ENCODE data around the gene ELP5. TPM values are rescaled to one million over a fixed set of nuclear protein-coding genes. Genes with fewer than 3 reads are reported as not detected.
A peak's percentile ranks its signal among the peaks of the same experiment; 100 is the strongest.

Gene ELP5
- total and polyA plus RNA-seq, 2 donors (not counting 1 experiment from before 2014, with no cell fraction given) = 48.0 to 69.9 TPM

DNA sequence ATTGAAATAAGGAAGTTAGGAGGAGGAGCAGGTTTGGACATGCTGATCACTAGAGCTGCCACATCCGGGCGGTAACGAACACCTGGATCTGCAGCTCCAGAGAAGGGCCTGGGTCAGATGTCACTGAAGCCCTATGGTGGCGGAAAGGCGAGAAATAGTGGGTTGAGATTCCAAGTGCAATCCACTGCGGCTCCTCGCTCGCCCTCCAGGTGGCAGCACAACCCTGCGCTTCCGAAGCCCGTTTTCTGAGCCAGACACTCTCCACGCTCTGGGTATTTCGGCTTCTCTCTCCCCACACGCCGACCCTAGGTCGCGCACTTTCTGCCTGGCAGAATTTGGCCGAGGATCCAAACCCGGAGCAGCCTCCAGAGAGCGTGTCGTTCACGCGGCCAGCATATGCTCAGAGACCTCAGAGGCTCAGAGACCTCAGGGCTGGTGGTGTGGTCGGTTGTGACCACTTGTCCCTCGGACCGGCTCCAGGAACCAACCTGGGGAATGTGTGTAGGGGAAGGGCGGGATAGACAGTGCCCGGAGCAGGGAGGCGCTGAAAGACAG lies 28.6 kb downstream of the ELP5 start:
- Histone ChIP-seq H3K4me3 (ENCODE audit: control extremely low read depth in 1 of 5, extremely low read depth in 1 of 5, insufficient read depth in 1 of 5, low read depth in 2 of 5, low read length in 4 of 5) (peak overlapping the region; percentile 1 to 69 (median 53)), H3K36me3 (replicated peaks in 1 of 2; ENCODE audit: control extremely low read depth in 1 of 2, control insufficient read depth in 1 of 2, extremely low read depth in 1 of 2, insufficient read depth in 2 of 2, low read length in 1 of 2) (no peaks in the 10 kb centered on the region), H4K20me1 (ENCODE audit: control insufficient read depth, insufficient read depth, low read length, poor library complexity, severe bottlenecking) (no peaks in the 10 kb centered on the region), H3K4me2 (replicated peaks; ENCODE audit: low read depth, low read length, poor library complexity, severe bottlenecking) (peak overlapping the region; percentile 98), H3K27me3 (replicated peaks in 1 of 4; ENCODE audit: control extremely low read depth in 1 of 4, control insufficient read depth in 3 of 4, insufficient read depth in 4 of 4, low read length in 3 of 4) (peaks cover 0 to 45% (median 13%) of the 10 kb centered on the region in 4 experiments), H3K9ac (ENCODE audit: low read length) (peak overlapping the region; percentile 67), H3K27ac (ENCODE audit: low read length in 2 of 2) (no peak overlapping the region), H2AFZ (ENCODE audit: insufficient read depth, low read depth, low read length, poor library complexity, severe bottlenecking) (peak overlapping the region; percentile 64), H3K4me1 (ENCODE audit: control insufficient read depth in 2 of 2, insufficient read depth in 2 of 2, low read length in 2 of 2) (peaks cover 20 to 31% of the 10 kb centered on the region in 2 donors), H3K79me2 (ENCODE audit: control insufficient read depth, insufficient read depth, low read length) (no peaks in the 10 kb centered on the region), H3K9me3 (ENCODE audit: control extremely low read depth in 1 of 3, control insufficient read depth in 2 of 3, insufficient read depth in 1 of 3, low read length in 2 of 3) (peaks cover 0 to 18% (median 0%) of the 10 kb centered on the region in 3 donors)
- Mint-ChIP-seq H3K27me3 (peaks cover 16% of the 10 kb centered on the region), H3K4me3 (peak overlapping the region; percentile 92), H3K27ac (peak overlapping the region; percentile 76), H3K9me3 (ENCODE audit: insufficient read depth) (no peaks in the 10 kb centered on the region), H3K4me1 (peaks cover 20% of the 10 kb centered on the region)
- DNase-seq = peak; percentile 85
- intact Hi-C loops (cut with micrococcal nuclease) = loop anchor here (1.0 to 2.0 kb wide), 7 partner anchors 16 to 309 kb away; partner anchors contain the start of genes CLDN7, SENP3 and TMEM102
- TF ChIP-seq, protein P1, sequence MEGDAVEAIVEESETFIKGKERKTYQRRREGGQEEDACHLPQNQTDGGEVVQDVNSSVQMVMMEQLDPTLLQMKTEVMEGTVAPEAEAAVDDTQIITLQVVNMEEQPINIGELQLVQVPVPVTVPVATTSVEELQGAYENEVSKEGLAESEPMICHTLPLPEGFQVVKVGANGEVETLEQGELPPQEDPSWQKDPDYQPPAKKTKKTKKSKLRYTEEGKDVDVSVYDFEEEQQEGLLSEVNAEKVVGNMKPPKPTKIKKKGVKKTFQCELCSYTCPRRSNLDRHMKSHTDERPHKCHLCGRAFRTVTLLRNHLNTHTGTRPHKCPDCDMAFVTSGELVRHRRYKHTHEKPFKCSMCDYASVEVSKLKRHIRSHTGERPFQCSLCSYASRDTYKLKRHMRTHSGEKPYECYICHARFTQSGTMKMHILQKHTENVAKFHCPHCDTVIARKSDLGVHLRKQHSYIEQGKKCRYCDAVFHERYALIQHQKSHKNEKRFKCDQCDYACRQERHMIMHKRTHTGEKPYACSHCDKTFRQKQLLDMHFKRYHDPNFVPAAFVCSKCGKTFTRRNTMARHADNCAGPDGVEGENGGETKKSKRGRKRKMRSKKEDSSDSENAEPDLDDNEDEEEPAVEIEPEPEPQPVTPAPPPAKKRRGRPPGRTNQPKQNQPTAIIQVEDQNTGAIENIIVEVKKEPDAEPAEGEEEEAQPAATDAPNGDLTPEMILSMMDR (IDR thresholded peaks at IDR 0.05) = peak; percentile 91
- TF ChIP-seq EZH2 (IDR thresholded peaks at IDR 0.05; ENCODE audit: borderline replicate concordance, insufficient read depth, low read depth, low read length, poor library complexity, severe bottlenecking) = no peak
- 1% methylated on average over 29 of the region's 29 CpGs for WGBS (ENCODE audit: insufficient coverage)
- peak; percentile 84 for ATAC-seq (ENCODE audit: low read depth)
- ChIA-PET POLR2A (interaction anchor here (0.7 to 1.5 kb wide), 3 partner anchors 13 to 65 kb away, joined by 4 to 7 read pairs (median 5); partner anchors contain the start of gene GABARAP), CTCF (interaction anchor here (1.0 to 10.9 kb wide), 10 partner anchors 17 to 280 kb away, joined by 3 to 115 read pairs (median 4); partner anchors contain the start of gene ACAP1)

Data from B cell (primary cell).